Fibroblast of lung (primary cell): Measurements from ENCODE around the gene SCN5A.

Source experiments
- EZH2 ChIP-seq: IDR thresholded peaks from 2 replicates; pipeline ENCODE4 v1.5.1; 2012; ENCODE audit warnings: low read length, control low read depth, mild to moderate bottlenecking; ENCODE audit errors: missing control alignments
- TF ChIP-seq, protein P1 (sequence below), 2 donors: IDR thresholded peaks in 1 of 2; conservative IDR thresholded peaks in 1 of 2; 1 replicate in 1 of 2; 2 replicates in 1 of 2; pipeline ENCODE4 v1.5.1; 2011 to 2012; ENCODE audit warnings: low read length in 2 of 2, control low read depth in 1 of 2, inconsistent platforms in 1 of 2, low read depth in 1 of 2, mild to moderate bottlenecking in 1 of 2

DNA sequence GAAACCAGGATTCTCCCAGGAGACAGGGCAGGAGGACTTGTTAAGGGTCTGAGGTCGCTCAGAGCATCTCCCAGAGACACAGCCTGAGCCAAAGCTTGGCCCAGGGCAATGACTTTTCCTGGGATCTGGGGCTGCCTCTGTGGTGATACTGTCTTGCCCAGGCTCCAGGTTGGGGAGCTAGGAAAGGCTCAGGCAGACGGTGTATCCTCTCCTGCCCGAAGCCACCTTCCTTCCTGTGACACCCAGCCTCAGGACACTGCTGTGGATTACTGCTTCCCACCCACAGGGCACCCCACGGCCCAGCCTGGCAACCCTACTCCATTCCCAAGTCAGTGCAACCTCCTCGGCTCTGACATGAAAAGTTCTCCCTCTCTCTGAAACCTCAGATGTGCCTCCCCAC is 31.9 kb downstream of the SCN5A start:
- TF ChIP-seq, protein P1, sequence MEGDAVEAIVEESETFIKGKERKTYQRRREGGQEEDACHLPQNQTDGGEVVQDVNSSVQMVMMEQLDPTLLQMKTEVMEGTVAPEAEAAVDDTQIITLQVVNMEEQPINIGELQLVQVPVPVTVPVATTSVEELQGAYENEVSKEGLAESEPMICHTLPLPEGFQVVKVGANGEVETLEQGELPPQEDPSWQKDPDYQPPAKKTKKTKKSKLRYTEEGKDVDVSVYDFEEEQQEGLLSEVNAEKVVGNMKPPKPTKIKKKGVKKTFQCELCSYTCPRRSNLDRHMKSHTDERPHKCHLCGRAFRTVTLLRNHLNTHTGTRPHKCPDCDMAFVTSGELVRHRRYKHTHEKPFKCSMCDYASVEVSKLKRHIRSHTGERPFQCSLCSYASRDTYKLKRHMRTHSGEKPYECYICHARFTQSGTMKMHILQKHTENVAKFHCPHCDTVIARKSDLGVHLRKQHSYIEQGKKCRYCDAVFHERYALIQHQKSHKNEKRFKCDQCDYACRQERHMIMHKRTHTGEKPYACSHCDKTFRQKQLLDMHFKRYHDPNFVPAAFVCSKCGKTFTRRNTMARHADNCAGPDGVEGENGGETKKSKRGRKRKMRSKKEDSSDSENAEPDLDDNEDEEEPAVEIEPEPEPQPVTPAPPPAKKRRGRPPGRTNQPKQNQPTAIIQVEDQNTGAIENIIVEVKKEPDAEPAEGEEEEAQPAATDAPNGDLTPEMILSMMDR (conservative IDR thresholded peaks at IDR 0.05 in 1 of 2, IDR thresholded peaks at IDR 0.05 in 1 of 2; ENCODE audit: low read depth in 1 of 2, low read length in 2 of 2), result no peak
- no peak for TF ChIP-seq EZH2
